Nephron progenitor cell (in vitro differentiated cells): ENCODE measurements around the gene TRIM63.

Source experiments
- DNase-seq: peaks from one replicate; pipeline ENCODE4 v3.0.0; 2021
- H3K27ac Mint-ChIP-seq: 2 replicates; pipeline ENCODE4 v1.8.0; 2021; ENCODE audit warnings: mild to moderate bottlenecking, moderate library complexity, mixed read lengths
- H3K27me3 Mint-ChIP-seq: 2 replicates; pipeline ENCODE4 v1.8.0; 2021; ENCODE audit warnings: mild to moderate bottlenecking, low read depth, mixed read lengths; ENCODE audit not compliant: poor library complexity
- H3K36me3 Mint-ChIP-seq: 2 replicates; pipeline ENCODE4 v1.8.0; 2021; ENCODE audit warnings: low read depth, mixed read lengths
- H3K4me1 Mint-ChIP-seq: 2 replicates; pipeline ENCODE4 v1.8.0; 2021; ENCODE audit warnings: mixed read lengths
- H3K4me3 Mint-ChIP-seq: 2 replicates; pipeline ENCODE4 v1.8.0; 2021; ENCODE audit warnings: mild to moderate bottlenecking, moderate library complexity, mixed read lengths
- H3K9me3 Mint-ChIP-seq: 2 replicates; pipeline ENCODE4 v1.8.0; 2021; ENCODE audit warnings: mild to moderate bottlenecking, moderate library complexity, mixed read lengths
- CTCF ChIP-seq: fragments of 200-600 bp; sonication (generic); IDR thresholded peaks from 2 replicates; pipeline ENCODE4 v1.5.0; 2021; ENCODE audit warnings: antibody characterized with exemption

The TRIM63 gene

GRCh38 chr1:26035959-26036755 is 31.3 kb downstream of the TRIM63 start:
- Mint-ChIP-seq H3K27ac (peak overlapping the region; percentile 87), H3K4me3 (peak overlapping the region; percentile 93)

GRCh38 chr1:26035203-26035958 is 32.0 kb downstream of the TRIM63 start:
- Mint-ChIP-seq H3K9me3 (no peaks in the 10 kb centered on the region), H3K36me3 (no peaks in the 10 kb centered on the region), H3K27me3 (peaks cover 17% of the 10 kb centered on the region), H3K4me3 (peak overlapping the region; percentile 93), H3K4me1 (peaks cover 38% of the 10 kb centered on the region), H3K27ac (peak overlapping the region; percentile 87)
- DNase-seq = peak; percentile 97
- no peak for TF ChIP-seq CTCF

More at GRCh38 chr1:26035959-26036755, 31.3 kb downstream of the TRIM63 start:
- H3K27me3 Mint-ChIP-seq = peaks cover 20% of the 10 kb centered on the region
- DNase-seq = peak; percentile 93
- H3K4me1 Mint-ChIP-seq = peaks cover 38% of the 10 kb centered on the region
- H3K36me3 Mint-ChIP-seq = no peaks in the 10 kb centered on the region
- TF ChIP-seq CTCF = peak; percentile 99
- no peaks in the 10 kb centered on the region for H3K9me3 Mint-ChIP-seq

- Mint-ChIP-seq H3K27ac (no peak overlapping the region), H3K36me3 (no peaks in the 10 kb centered on the region), H3K27me3 (peaks cover 13% of the 10 kb centered on the region), H3K9me3 (no peaks in the 10 kb centered on the region), H3K4me1 (peaks cover 38% of the 10 kb centered on the region), H3K4me3 (peak overlapping the region; percentile 93)
- DNase-seq = no peak
- no peak for TF ChIP-seq CTCF
These were observed 32.8 kb downstream of the TRIM63 start for GRCh38 chr1:26034504-26035202.

GRCh38 chr1:26032656-26033357 is 34.6 kb downstream of the TRIM63 start:
- no peak for DNase-seq
- H3K27me3 Mint-ChIP-seq = peaks cover 5% of the 10 kb centered on the region
- no peak overlapping the region for H3K4me3 Mint-ChIP-seq
- H3K4me1 Mint-ChIP-seq = peaks cover 36% of the 10 kb centered on the region
- H3K27ac Mint-ChIP-seq = no peak overlapping the region
- no peaks in the 10 kb centered on the region for H3K9me3 Mint-ChIP-seq
- no peaks in the 10 kb centered on the region for H3K36me3 Mint-ChIP-seq
- no peak for TF ChIP-seq CTCF

- Mint-ChIP-seq H3K36me3 (no peaks in the 10 kb centered on the region), H3K4me1 (peaks cover 46% of the 10 kb centered on the region), H3K9me3 (no peaks in the 10 kb centered on the region), H3K27me3 (no peaks in the 10 kb centered on the region), H3K4me3 (no peak overlapping the region), H3K27ac (no peak overlapping the region)
- no peak for TF ChIP-seq CTCF
- DNase-seq = no peak
These were observed 35.7 kb downstream of the TRIM63 start for GRCh38 chr1:26031611-26032220.
